HepG2 (cell line): ENCODE measurements around the gene SLC16A7. TPM values are rescaled to one million over a fixed set of nuclear protein-coding genes. Genes with fewer than 3 reads are reported as not detected.
"Not testable (repeated sequence)": the region's sequence is repeated elsewhere in the genome, so short reads cannot be mapped to it uniquely, and the experiment has no call there.

Experiments
- ATAC-seq: fragments of 200-7000 bp; cut with Tn5 transposase; 3 replicates; pipeline ENCODE4 v1.9.1; 2020; ENCODE audit warnings: mild to moderate bottlenecking, moderate library complexity
- BruUV-seq: library from RNA; stranded (reverse); fragments of 400-500 nt; replicated peaks from 2 replicates; lab custom pipeline; 2021; lab: Mats Ljungman, UMichigan
- CTCF ChIA-PET: fragments of 300-600 bp; formaldehyde crosslinking; extraction: SDS; loops from one replicate; lab custom pipeline; 2021; ENCODE audit warnings: low total read pairs, inconsistent platforms, low intra/inter-chr PET ratio; lab: Yijun Ruan, JAX
- POLR2A ChIA-PET: fragments of 350-600 bp; sonication (Branson Sonifier 250); formaldehyde crosslinking; loops from one replicate; lab custom pipeline; 2020; ENCODE audit warnings: antibody characterized with exemption, inconsistent platforms; lab: Yijun Ruan, JAX
- DNase-seq: peaks from one replicate; pipeline ENCODE4 v3.0.0-alpha.2; 2015; ENCODE audit warnings: low spot score
- FAIRE-seq: peaks from 3 replicates; lab custom pipeline; 2011; peaks lifted over from hg19 to GRCh38; lab: Jason Lieb, UNC
- H2AFZ ChIP-seq: one replicate; pipeline ENCODE4 v1.6.1; 2011; ENCODE audit warnings: low read length, inconsistent platforms
- H3K27ac ChIP-seq: fragments of 300-600 bp; 3 replicates; pipeline ENCODE4 v1.8.0; 2011; ENCODE audit warnings: mixed run types, mild to moderate bottlenecking, mixed read lengths, low read length, inconsistent platforms; ENCODE audit not compliant: insufficient read depth; ENCODE audit errors: extremely low read length
- H3K27me3 ChIP-seq, 2 experiments: fragments of 200-600 bp in 1 of 2; 2 replicates in 1 of 2; 3 replicates in 1 of 2; pipeline versions ENCODE4 v1.6.0 to v1.8.0; 2011; ENCODE audit warnings: low read length in 2 of 2, mild to moderate bottlenecking in 2 of 2, moderate library complexity in 2 of 2, inconsistent platforms in 1 of 2; ENCODE audit not compliant: insufficient read depth in 2 of 2, control insufficient read depth in 1 of 2
- H3K36me3 ChIP-seq, 2 experiments: fragments of 200-600 bp in 1 of 2; replicated peaks in 1 of 2; 2 replicates in 1 of 2; 3 replicates in 1 of 2; pipeline versions ENCODE4 v1.5.1 to v1.8.0; 2011; ENCODE audit warnings: low read length in 2 of 2, inconsistent platforms in 1 of 2; ENCODE audit not compliant: insufficient read depth in 2 of 2, control insufficient read depth in 1 of 2
- H3K4me1 ChIP-seq: 2 replicates; pipeline ENCODE4 v1.5.1; 2012; ENCODE audit warnings: low read length, inconsistent platforms; ENCODE audit not compliant: insufficient read depth
- H3K4me2 ChIP-seq: 2 replicates; pipeline ENCODE4 v1.6.0; 2011; ENCODE audit warnings: low read depth, low read length, inconsistent platforms
- H3K4me3 ChIP-seq, 3 experiments: fragments of 200-600 bp in 1 of 3; sonication (generic), shearing (Covaris generic) in 1 of 3; replicated peaks in 1 of 3; 2 replicates each; pipeline ENCODE4 v1.5.1; 2011 to 2016; ENCODE audit warnings: low read length in 3 of 3, inconsistent platforms in 2 of 3, low read depth in 2 of 3, mild to moderate bottlenecking in 2 of 3, control low read depth in 1 of 3, mixed read lengths in 1 of 3; ENCODE audit not compliant: insufficient read depth in 1 of 3
- H3K79me2 ChIP-seq: one replicate; pipeline ENCODE4 v1.6.1; 2011; ENCODE audit warnings: low read length, inconsistent platforms; ENCODE audit not compliant: insufficient read depth
- H3K9ac ChIP-seq: 2 replicates; pipeline ENCODE4 v1.6.0; 2011; ENCODE audit warnings: mild to moderate bottlenecking, low read depth, low read length, inconsistent platforms; ENCODE audit not compliant: insufficient read depth
- H3K9me3 ChIP-seq: 2 replicates; pipeline ENCODE4 v1.5.1; 2012; ENCODE audit warnings: mild to moderate bottlenecking, low read length
- H4K20me1 ChIP-seq: 2 replicates; pipeline ENCODE4 v1.6.0; 2011; ENCODE audit warnings: inconsistent platforms, mild to moderate bottlenecking, low read length, moderate library complexity; ENCODE audit not compliant: insufficient read depth
- ADNP ChIP-seq: sonication (generic); formaldehyde crosslinking; IDR thresholded peaks from 2 replicates; pipeline ENCODE4 v1.4.0; 2020; ENCODE audit warnings: missing genetic modification reagents
- FOXP1 ChIP-seq, 2 experiments: fragments of 450-650 bp in 1 of 2; IDR thresholded peaks; 2 replicates each; pipeline ENCODE4 v1.6.1; 2017 to 2018; ENCODE audit warnings: antibody characterized with exemption in 1 of 2
- KLF15 ChIP-seq: sonication (generic); formaldehyde crosslinking; IDR thresholded peaks from 2 replicates; pipeline ENCODE4 v1.8.1; 2023; ENCODE audit warnings: borderline replicate concordance, mild to moderate bottlenecking, inconsistent platforms, missing genetic modification reagents, mixed read lengths
- MTA3 ChIP-seq: sonication (generic); formaldehyde crosslinking; IDR thresholded peaks from 2 replicates; pipeline ENCODE4 v1.4.0; 2020; ENCODE audit warnings: missing genetic modification reagents
- NRL ChIP-seq: sonication (generic); formaldehyde crosslinking; IDR thresholded peaks from 2 replicates; pipeline ENCODE4 v1.5.0; 2020; ENCODE audit warnings: missing genetic modification reagents, mild to moderate bottlenecking, moderate library complexity, borderline replicate concordance
- ONECUT2 ChIP-seq: sonication (generic); formaldehyde crosslinking; IDR thresholded peaks from 2 replicates; pipeline ENCODE4 v1.4.0; 2020; ENCODE audit warnings: missing genetic modification reagents
- ZBTB38 ChIP-seq: sonication (generic); formaldehyde crosslinking; IDR thresholded peaks from 2 replicates; pipeline ENCODE4 v1.5.1; 2020; ENCODE audit warnings: mild to moderate bottlenecking, missing genetic modification reagents
- ZNF556 ChIP-seq: sonication (generic); formaldehyde crosslinking; IDR thresholded peaks from 2 replicates; pipeline ENCODE4 v1.4.0; 2020; ENCODE audit warnings: mild to moderate bottlenecking, missing genetic modification reagents, borderline replicate concordance
- ZNF644 ChIP-seq: IDR thresholded peaks from 2 replicates; pipeline ENCODE4 v1.6.1; 2016; ENCODE audit warnings: low read depth
- WGBS: methylation state at CpG from one replicate; pipeline ENCODE4 v1.1.6; 2017; ENCODE audit warnings: low lambda C conversion rate; 5-methylcytosine and 5-hydroxymethylcytosine counted together
- in situ Hi-C: cut with HindIII; loops from 2 replicates; pipeline ENCODE4 v1.10.0; 2017; ENCODE audit warnings: low pct_unique_long_range_greater_than_20kb; ENCODE audit not compliant: extremely low pct_ligation_motif_present
- intact Hi-C: fragments of 100-400 bp; cut with micrococcal nuclease; formaldehyde crosslinking; loops from one replicate; pipeline ENCODE4 v1.10.0; 2022; ENCODE audit not compliant: unreplicated experiment
- polyA plus RNA-seq, 8 experiments: library from polyadenylated mRNA; depleted of rRNA in 3 of 8; stranded (reverse) in 7 of 8; unstranded in 1 of 8; fragments of >200 nt; fragmentation: Illumina TruSeq in 4 of 8; extraction: Trizol in 4 of 8; gene quantifications; 2 replicates each; pipeline versions ENCODE4 v1.2.1 to v1.2.3, GENCODE V29; 2011 to 2016; ENCODE audit warnings: low read depth in 4 of 8, missing spikeins in 1 of 8, mixed read lengths in 1 of 8; ENCODE audit not compliant: insufficient read depth in 1 of 8
- total RNA-seq, 5 experiments: library from RNA; depleted of rRNA; stranded (reverse); fragments of >200 nt; fragmentation: Illumina TruSeq; extraction: Trizol; gene quantifications; 2 replicates each; pipeline ENCODE4 v1.2.3, GENCODE V29; 2016; ENCODE audit warnings: low read depth in 1 of 5

The SLC16A7 gene
- total and polyA plus RNA-seq, 2 of the 13 experiments (the other 11 are each of a cell fraction or from before 2014, with no cell fraction given) = 1.3 to 1.6 TPM

GRCh38 chr12:59603754-59604153, 7.9 kb downstream of the SLC16A7 start:
- no peaks in the 10 kb centered on the region for H3K4me1 ChIP-seq
- TF ChIP-seq NRL (CRISPR knock-in tag) (no peak), MTA3 (no peak), ONECUT2 (CRISPR knock-in tag) (no peak), ZNF644 (CRISPR knock-in tag) (no peak), ZNF556 (CRISPR knock-in tag) (no peak), ADNP (no peak), ZBTB38 (no peak), KLF15 (CRISPR knock-in tag) (no peak), FOXP1 (IDR thresholded peaks at IDR 0.05) (no peak), FOXP1 (CRISPR knock-in tag; IDR thresholded peaks at IDR 0.05) (no peak)
- DNase-seq (no peak), ATAC-seq (no peak), FAIRE-seq (no peak)
- ChIA-PET CTCF (no interaction called here), POLR2A (no interaction called here)
- H2AFZ ChIP-seq = no peak overlapping the region
- no peak overlapping the region for H3K4me2 ChIP-seq
- no peak overlapping the region for H3K9ac ChIP-seq
- H3K9me3 ChIP-seq = no peaks in the 10 kb centered on the region
- H3K27me3 ChIP-seq = no peaks in the 10 kb centered on the region
- H4K20me1 ChIP-seq = no peaks in the 10 kb centered on the region
- intact Hi-C loops (no loop called here), in situ Hi-C loops (no loop called here)
- no TSS peak for BruUV-seq
- no peaks in the 10 kb centered on the region for H3K79me2 ChIP-seq
- no peak overlapping the region for H3K4me3 ChIP-seq
- H3K27ac ChIP-seq = no peak overlapping the region
- no peaks in the 10 kb centered on the region for H3K36me3 ChIP-seq

- CTCF ChIA-PET, H3K79me2 ChIP-seq, H3K9ac ChIP-seq, intact Hi-C loops, H2AFZ ChIP-seq, H4K20me1 ChIP-seq, FAIRE-seq, H3K4me3 ChIP-seq, H3K27ac ChIP-seq, H3K4me2 ChIP-seq, BruUV-seq, H3K4me1 ChIP-seq, POLR2A ChIA-PET, H3K36me3 ChIP-seq, ATAC-seq, DNase-seq, H3K27me3 ChIP-seq, in situ Hi-C loops: not testable (repeated sequence)
- peaks cover 35% of the 10 kb centered on the region for H3K9me3 ChIP-seq
- 45% methylated on average over 4 of the region's 4 CpGs for WGBS
These were observed 17.1 kb downstream of the SLC16A7 start for GRCh38 chr12:59612823-59613434.
